ENCODE data around the gene DYDC1. TPM values are rescaled to one million over a fixed set of nuclear protein-coding genes. Genes with fewer than 3 reads are reported as not detected.
A peak's percentile ranks its signal among the peaks of the same experiment; 100 is the strongest.
"Not testable (repeated sequence)": the region's sequence is repeated elsewhere in the genome, so short reads cannot be mapped to it uniquely, and the experiment has no call there.

DYDC1 gene
- total and polyA plus RNA-seq, 2 of the 13 experiments (the other 11 are each of a cell fraction or from before 2014, with no cell fraction given) = not detected

DNA sequence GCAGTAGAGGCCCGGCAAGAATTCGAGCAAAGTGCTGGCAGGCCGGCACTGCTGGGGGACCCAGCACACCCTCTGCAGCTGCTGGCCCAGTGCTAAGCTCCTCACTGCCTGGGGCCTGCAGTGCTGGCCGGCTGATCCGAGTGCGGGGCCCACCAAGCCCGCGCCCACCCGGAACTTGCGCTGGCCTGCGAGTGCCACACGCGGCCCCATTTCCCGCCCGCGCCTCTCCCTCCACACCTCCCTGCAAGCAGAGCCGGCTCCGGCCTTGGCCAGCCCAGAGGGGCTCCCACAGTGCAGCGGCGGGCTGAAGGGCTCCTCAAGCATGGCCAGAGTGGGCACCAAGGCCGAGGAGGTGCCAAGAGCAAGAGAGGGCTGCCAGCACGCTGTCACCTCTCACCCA, 3.1 kb upstream of the DYDC1 start (continued):
- TF ChIP-seq, protein P1, sequence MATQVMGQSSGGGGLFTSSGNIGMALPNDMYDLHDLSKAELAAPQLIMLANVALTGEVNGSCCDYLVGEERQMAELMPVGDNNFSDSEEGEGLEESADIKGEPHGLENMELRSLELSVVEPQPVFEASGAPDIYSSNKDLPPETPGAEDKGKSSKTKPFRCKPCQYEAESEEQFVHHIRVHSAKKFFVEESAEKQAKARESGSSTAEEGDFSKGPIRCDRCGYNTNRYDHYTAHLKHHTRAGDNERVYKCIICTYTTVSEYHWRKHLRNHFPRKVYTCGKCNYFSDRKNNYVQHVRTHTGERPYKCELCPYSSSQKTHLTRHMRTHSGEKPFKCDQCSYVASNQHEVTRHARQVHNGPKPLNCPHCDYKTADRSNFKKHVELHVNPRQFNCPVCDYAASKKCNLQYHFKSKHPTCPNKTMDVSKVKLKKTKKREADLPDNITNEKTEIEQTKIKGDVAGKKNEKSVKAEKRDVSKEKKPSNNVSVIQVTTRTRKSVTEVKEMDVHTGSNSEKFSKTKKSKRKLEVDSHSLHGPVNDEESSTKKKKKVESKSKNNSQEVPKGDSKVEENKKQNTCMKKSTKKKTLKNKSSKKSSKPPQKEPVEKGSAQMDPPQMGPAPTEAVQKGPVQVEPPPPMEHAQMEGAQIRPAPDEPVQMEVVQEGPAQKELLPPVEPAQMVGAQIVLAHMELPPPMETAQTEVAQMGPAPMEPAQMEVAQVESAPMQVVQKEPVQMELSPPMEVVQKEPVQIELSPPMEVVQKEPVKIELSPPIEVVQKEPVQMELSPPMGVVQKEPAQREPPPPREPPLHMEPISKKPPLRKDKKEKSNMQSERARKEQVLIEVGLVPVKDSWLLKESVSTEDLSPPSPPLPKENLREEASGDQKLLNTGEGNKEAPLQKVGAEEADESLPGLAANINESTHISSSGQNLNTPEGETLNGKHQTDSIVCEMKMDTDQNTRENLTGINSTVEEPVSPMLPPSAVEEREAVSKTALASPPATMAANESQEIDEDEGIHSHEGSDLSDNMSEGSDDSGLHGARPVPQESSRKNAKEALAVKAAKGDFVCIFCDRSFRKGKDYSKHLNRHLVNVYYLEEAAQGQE (IDR thresholded peaks at IDR 0.05; ENCODE audit: borderline replicate concordance in 1 of 2, low read depth in 1 of 2, low read length in 2 of 2) = no peak
- TF ChIP-seq, protein P2, sequence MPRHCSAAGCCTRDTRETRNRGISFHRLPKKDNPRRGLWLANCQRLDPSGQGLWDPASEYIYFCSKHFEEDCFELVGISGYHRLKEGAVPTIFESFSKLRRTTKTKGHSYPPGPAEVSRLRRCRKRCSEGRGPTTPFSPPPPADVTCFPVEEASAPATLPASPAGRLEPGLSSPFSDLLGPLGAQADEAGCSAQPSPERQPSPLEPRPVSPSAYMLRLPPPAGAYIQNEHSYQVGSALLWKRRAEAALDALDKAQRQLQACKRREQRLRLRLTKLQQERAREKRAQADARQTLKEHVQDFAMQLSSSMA (CRISPR knock-in tag; IDR thresholded peaks at IDR 0.05) = no peak
- TF ChIP-seq KAT8 (CRISPR knock-in tag; IDR thresholded peaks at IDR 0.05) (no peak), SALL1 (CRISPR knock-in tag; IDR thresholded peaks at IDR 0.05) (no peak), ZNF788 (CRISPR knock-in tag; IDR thresholded peaks at IDR 0.05; ENCODE audit: borderline replicate concordance) (no peak), MEIS2 (CRISPR knock-in tag; IDR thresholded peaks at IDR 0.05) (no peak), BRD4 (CRISPR knock-in tag; IDR thresholded peaks at IDR 0.05) (no peak), ATF7-NPFF (CRISPR knock-in tag; IDR thresholded peaks at IDR 0.05; ENCODE audit: low read depth) (no peak), GABPA (IDR thresholded peaks at IDR 0.05; ENCODE audit: low read depth, low read length) (no peak), GABPA (CRISPR knock-in tag; IDR thresholded peaks at IDR 0.05; ENCODE audit: low read depth) (no peak)

DNA sequence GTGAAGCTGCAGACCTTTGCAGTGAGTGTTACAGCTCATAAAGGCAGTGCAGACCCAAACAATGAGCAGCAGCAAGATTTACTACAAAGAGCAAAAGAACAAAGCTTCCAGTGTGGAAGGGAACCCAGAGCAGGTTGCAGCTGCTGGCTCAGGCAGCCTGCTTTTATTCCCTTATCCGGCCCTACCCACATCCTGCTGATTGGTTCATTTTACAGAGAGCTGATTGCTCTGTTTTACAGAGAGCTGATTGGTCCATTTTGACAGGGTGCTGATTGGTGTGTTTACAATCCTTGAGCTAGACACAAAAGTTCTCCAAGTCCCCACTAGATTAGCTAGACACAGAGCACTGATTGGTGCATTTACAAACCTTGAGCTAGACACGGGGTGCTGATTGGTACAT, 2.4 kb upstream of the DYDC1 start:
- H2AFZ ChIP-seq (ENCODE audit: low read length); H3K79me2 ChIP-seq (ENCODE audit: insufficient read depth, low read length); H3K36me3 ChIP-seq (replicated peaks in 1 of 2; ENCODE audit: control insufficient read depth in 1 of 2, insufficient read depth in 2 of 2, low read length in 2 of 2); H3K27me3 ChIP-seq (ENCODE audit: control insufficient read depth in 1 of 2, insufficient read depth in 2 of 2, low read length in 2 of 2); ATAC-seq; H3K9me3 ChIP-seq (ENCODE audit: low read length); H3K27ac ChIP-seq (ENCODE audit: extremely low read length, insufficient read depth, low read length); FAIRE-seq; POLR2A ChIA-PET; H3K4me2 ChIP-seq (ENCODE audit: low read depth, low read length); CTCF ChIA-PET (ENCODE audit: low intra/inter-chr PET ratio, low total read pairs); H3K9ac ChIP-seq (ENCODE audit: insufficient read depth, low read depth, low read length); H4K20me1 ChIP-seq (ENCODE audit: insufficient read depth, low read length); intact Hi-C loops (cut with micrococcal nuclease; ENCODE audit: unreplicated experiment); H3K4me3 ChIP-seq (replicated peaks in 1 of 3; ENCODE audit: insufficient read depth in 1 of 3, low read depth in 2 of 3, low read length in 3 of 3); in situ Hi-C loops (cut with HindIII; ENCODE audit: extremely low pct_ligation_motif_present, low pct_unique_long_range_greater_than_20kb); BruUV-seq (replicated peaks): not testable (repeated sequence)
- H3K4me1 ChIP-seq (ENCODE audit: insufficient read depth, low read length) = peaks cover 15% of the 10 kb centered on the region
- DNase-seq (ENCODE audit: low spot score) = peak; percentile 6
- TF ChIP-seq NFYB (CRISPR knock-in tag; IDR thresholded peaks at IDR 0.05) (peak; percentile 64), NFYC (CRISPR knock-in tag; IDR thresholded peaks at IDR 0.05) (peak; percentile 56)
- WGBS (ENCODE audit: low lambda C conversion rate) = 17% methylated on average over 1 of the region's 2 CpGs

All from HepG2 (cell line).